DND-41 (cell line): ENCODE results near the gene CNBD2.

Experiments
- ATAC-seq: fragments of 200-7000 bp; cut with Tn5 transposase; 3 replicates; pipeline ENCODE4 v1.9.1; 2021; ENCODE audit warnings: low read depth; ENCODE audit not compliant: insufficient read depth
- DNase-seq: peaks from one replicate; pipeline ENCODE4 v3.0.0-alpha.2; 2020
- H2AFZ ChIP-seq: 2 replicates; pipeline ENCODE4 v1.6.0; 2012; ENCODE audit warnings: low read depth, low read length
- H3K27ac ChIP-seq: 2 replicates; pipeline ENCODE4 v1.5.1; 2012; ENCODE audit warnings: low read length, inconsistent platforms
- H3K27me3 ChIP-seq: fragments of 200-600 bp; sonication (generic); 2 replicates; pipeline ENCODE4 v1.6.0; 2012; ENCODE audit warnings: low read length, mild to moderate bottlenecking, inconsistent platforms; ENCODE audit not compliant: insufficient read depth, poor library complexity
- H3K36me3 ChIP-seq: 2 replicates; pipeline ENCODE4 v1.5.1; 2012; ENCODE audit warnings: low read length, inconsistent platforms; ENCODE audit not compliant: insufficient read depth
- H3K4me1 ChIP-seq: 2 replicates; pipeline ENCODE4 v1.5.1; 2012; ENCODE audit warnings: mild to moderate bottlenecking, low read length; ENCODE audit not compliant: insufficient read depth
- H3K4me2 ChIP-seq: 2 replicates; pipeline ENCODE4 v1.6.0; 2012; ENCODE audit warnings: mild to moderate bottlenecking, moderate library complexity, low read length, inconsistent platforms; ENCODE audit not compliant: insufficient read depth
- H3K4me3 ChIP-seq, 2 experiments: fragments of 200-600 bp in 1 of 2; shearing (Covaris generic) in 1 of 2; 2 replicates each; pipeline ENCODE4 v1.5.1; 2012 to 2016; ENCODE audit warnings: inconsistent platforms in 2 of 2, low read length in 2 of 2, mild to moderate bottlenecking in 2 of 2, low read depth in 1 of 2, moderate library complexity in 1 of 2
- H3K79me2 ChIP-seq: 2 replicates; pipeline ENCODE4 v1.6.0; 2012; ENCODE audit warnings: low read length, inconsistent platforms; ENCODE audit not compliant: insufficient read depth
- H3K9ac ChIP-seq: 2 replicates; pipeline ENCODE4 v1.6.0; 2012; ENCODE audit warnings: low read depth, mild to moderate bottlenecking, inconsistent platforms, low read length, moderate library complexity
- H3K9me3 ChIP-seq: 2 replicates; pipeline ENCODE4 v1.5.1; 2012; ENCODE audit warnings: low read length, moderate library complexity, mild to moderate bottlenecking, inconsistent platforms; ENCODE audit not compliant: insufficient read depth, severe bottlenecking
- H4K20me1 ChIP-seq: 2 replicates; pipeline ENCODE4 v1.6.0; 2012; ENCODE audit warnings: low read length; ENCODE audit not compliant: insufficient read depth
- CTCF ChIP-seq: IDR thresholded peaks from 2 replicates; pipeline ENCODE4 v1.5.1; 2012; ENCODE audit warnings: borderline replicate concordance, low read length, moderate library complexity, mild to moderate bottlenecking; ENCODE audit not compliant: poor library complexity, severe bottlenecking; ENCODE audit errors: extremely low read depth
- EZH2 ChIP-seq: IDR thresholded peaks from 3 replicates; pipeline ENCODE4 v1.6.1; 2012; ENCODE audit warnings: borderline replicate concordance, low read depth, mild to moderate bottlenecking, moderate library complexity, low read length, inconsistent platforms; ENCODE audit not compliant: severe bottlenecking

CNBD2 gene

GRCh38 chr20:36002855-36003254 is 34.5 kb downstream of the CNBD2 start:
- no peak overlapping the region for H3K27ac ChIP-seq
- H3K9ac ChIP-seq = no peak overlapping the region
- no peaks in the 10 kb centered on the region for H3K27me3 ChIP-seq
- no peaks in the 10 kb centered on the region for H3K79me2 ChIP-seq
- H3K9me3 ChIP-seq = peaks cover 16% of the 10 kb centered on the region
- TF ChIP-seq EZH2 = no peak
- no peak for TF ChIP-seq CTCF
- H3K4me1 ChIP-seq = no peaks in the 10 kb centered on the region
- H3K4me2 ChIP-seq = no peak overlapping the region
- no peak overlapping the region for H3K4me3 ChIP-seq
- no peaks in the 10 kb centered on the region for H4K20me1 ChIP-seq
- DNase-seq (no peak), ATAC-seq (no peak)
- no peaks in the 10 kb centered on the region for H3K36me3 ChIP-seq
- no peak overlapping the region for H2AFZ ChIP-seq

GRCh38 chr20:36004045-36004444 is 35.7 kb downstream of the CNBD2 start:
- no peak overlapping the region for H3K4me3 ChIP-seq
- no peak for ATAC-seq

GRCh38 chr20:36008461-36009035 is 40.2 kb downstream of the CNBD2 start:
- Histone ChIP-seq H3K9ac (no peak overlapping the region), H3K4me3 (no peak overlapping the region), H3K4me2 (no peak overlapping the region), H3K27ac (no peak overlapping the region), H3K79me2 (no peaks in the 10 kb centered on the region), H3K36me3 (no peaks in the 10 kb centered on the region), H2AFZ (no peak overlapping the region), H3K9me3 (peaks cover 7% of the 10 kb centered on the region), H4K20me1 (no peaks in the 10 kb centered on the region), H3K4me1 (no peaks in the 10 kb centered on the region), H3K27me3 (no peaks in the 10 kb centered on the region)
- TF ChIP-seq EZH2 = no peak
- TF ChIP-seq CTCF = no peak
- no peak for ATAC-seq
- no peak for DNase-seq

More at GRCh38 chr20:36004045-36004444, 35.7 kb downstream of the CNBD2 start:
- no peak for DNase-seq
- Histone ChIP-seq H3K4me2 (no peak overlapping the region), H3K79me2 (no peaks in the 10 kb centered on the region), H4K20me1 (no peaks in the 10 kb centered on the region), H2AFZ (no peak overlapping the region), H3K27me3 (no peaks in the 10 kb centered on the region), H3K4me1 (no peaks in the 10 kb centered on the region), H3K27ac (no peak overlapping the region), H3K9ac (no peak overlapping the region), H3K36me3 (no peaks in the 10 kb centered on the region), H3K9me3 (peaks cover 16% of the 10 kb centered on the region)
- TF ChIP-seq CTCF (no peak), EZH2 (no peak)

GRCh38 chr20:36010076-36010475 is 41.7 kb downstream of the CNBD2 start:
- TF ChIP-seq EZH2 = no peak
- no peak for TF ChIP-seq CTCF
- Histone ChIP-seq H3K27ac (no peak overlapping the region), H3K36me3 (no peaks in the 10 kb centered on the region), H3K9me3 (no peaks in the 10 kb centered on the region), H3K4me2 (no peak overlapping the region), H3K79me2 (no peaks in the 10 kb centered on the region), H3K4me1 (no peaks in the 10 kb centered on the region), H2AFZ (no peak overlapping the region), H3K4me3 (no peak overlapping the region), H3K9ac (no peak overlapping the region), H3K27me3 (no peaks in the 10 kb centered on the region), H4K20me1 (no peaks in the 10 kb centered on the region)
- no peak for ATAC-seq
- DNase-seq = no peak
